Activated T-helper 9 cell treated with anti-CD3 and anti-CD28 coated beads, Interleukin-2, amount 50 U/mL, for 16 hours (primary cell): ENCODE measurements around the gene CNPPD1.
"Not testable (repeated sequence)": the region's sequence is repeated elsewhere in the genome, so short reads cannot be mapped to it uniquely, and the experiment has no call there.

Source experiments
- DNase-seq: peaks from one replicate; pipeline ENCODE4 v3.0.0-alpha.2; 2020; ENCODE audit warnings: low read depth

The CNPPD1 gene

GRCh38 chr2:219207884-219208740 lies 31.4 kb upstream of the CNPPD1 start:
- DNase-seq, result no peak

GRCh38 chr2:219207134-219207883 lies 30.6 kb upstream of the CNPPD1 start:
- no peak for DNase-seq

DNA sequence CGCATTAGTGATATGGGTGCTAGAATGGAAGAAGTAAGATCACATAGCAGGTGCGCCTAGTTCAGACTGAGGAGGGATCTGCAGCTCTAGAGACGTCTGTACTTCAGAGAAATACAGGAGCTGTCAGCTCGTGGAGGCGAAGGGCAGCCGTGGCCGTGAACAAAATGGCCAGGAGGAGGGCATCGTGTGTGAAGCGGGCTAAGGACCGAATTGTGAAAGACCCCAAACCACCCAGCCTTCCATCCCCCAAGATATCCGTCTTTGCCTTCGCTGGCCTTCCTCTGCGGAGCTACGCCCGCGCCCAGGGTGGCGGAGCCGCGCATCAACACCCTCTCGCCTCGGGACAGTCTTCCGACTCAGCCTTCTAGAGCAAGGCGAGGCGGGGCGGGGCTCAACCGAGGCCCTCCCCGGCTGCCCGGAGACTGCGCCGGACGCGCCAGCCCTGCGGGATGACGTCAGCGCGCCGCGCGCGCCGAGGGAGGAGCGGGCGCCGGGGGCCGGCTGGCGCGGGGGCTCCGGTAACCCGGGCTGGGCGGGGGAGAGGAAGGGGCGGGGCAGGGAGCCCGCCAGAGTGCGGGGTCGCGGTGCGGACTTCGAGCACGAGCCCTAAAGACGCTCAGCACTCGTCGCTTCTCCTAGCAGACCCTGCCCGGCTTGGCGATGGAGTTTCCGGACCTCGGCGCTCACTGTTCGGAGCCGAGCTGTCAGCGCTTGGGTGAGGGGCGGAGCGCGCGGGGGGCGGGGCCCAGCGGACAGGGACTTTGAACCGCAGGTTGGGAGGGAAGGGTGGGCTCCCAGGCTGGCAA lies 29.8 kb upstream of the CNPPD1 start, which contains the start of gene ZFAND2B:
Gene ZFAND2B, plus strand, starts transcription at position 455 of the 806 bp plus-strand sequence. Its CDS starts 206 bp downstream, at position 661.
- peak; percentile 94 for DNase-seq

- no peak for DNase-seq
Observed at GRCh38 chr2:219205981-219206327, 29.2 kb upstream of the CNPPD1 start.

DNA sequence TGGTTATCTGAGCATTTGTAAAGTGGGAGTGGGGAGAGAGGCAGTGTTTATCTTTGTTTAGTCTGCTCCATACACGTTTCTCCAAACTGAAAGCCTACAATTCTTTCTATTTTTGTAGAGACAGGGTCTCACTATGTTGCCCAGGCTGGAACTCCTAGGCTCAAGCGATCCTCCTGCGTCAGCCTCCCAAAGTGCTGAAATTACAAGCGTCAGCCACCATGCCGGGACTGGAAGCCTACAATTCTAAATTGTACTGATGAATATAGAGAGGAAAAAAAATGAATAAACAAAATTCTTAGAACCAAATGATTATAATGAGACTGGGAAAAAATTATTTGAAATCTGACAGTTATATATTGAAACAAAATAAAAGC lies 28.4 kb upstream of the CNPPD1 start:
- no peak for DNase-seq

DNA sequence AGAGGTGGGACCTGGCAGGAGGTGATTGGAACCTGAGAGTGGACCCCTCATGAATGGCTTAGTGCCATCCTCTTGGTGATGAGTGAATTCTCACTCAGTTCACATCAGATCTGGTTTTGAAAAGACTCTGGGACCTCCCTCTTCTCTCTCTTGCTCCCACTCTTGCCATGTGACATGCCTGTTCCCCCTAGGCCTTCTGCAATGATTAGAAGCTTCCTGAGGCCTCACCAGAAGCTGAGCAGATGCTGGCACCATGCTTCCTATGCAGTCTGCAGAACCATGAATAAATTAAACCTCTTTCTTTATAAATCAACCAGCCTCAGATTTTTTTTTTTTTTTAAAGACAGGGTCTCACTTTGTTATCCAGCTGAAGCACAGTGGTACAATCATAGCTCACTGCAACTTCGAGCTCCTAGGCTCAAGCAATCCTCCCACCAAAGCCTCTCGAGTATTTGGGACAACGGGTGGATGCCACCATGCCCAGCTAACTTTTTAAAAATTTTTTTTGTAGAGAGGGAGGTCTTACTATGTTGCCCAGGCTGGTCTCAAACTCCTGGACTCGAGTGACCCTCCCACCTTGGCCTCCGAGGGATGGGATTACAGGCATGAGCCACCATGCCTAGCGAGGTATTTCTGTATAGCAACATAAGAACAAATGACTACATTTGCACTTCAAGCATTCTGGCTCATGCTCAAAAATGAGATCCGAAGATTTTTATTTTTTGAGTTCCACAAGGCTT lies 27.9 kb upstream of the CNPPD1 start:
- no peak for DNase-seq

DNA sequence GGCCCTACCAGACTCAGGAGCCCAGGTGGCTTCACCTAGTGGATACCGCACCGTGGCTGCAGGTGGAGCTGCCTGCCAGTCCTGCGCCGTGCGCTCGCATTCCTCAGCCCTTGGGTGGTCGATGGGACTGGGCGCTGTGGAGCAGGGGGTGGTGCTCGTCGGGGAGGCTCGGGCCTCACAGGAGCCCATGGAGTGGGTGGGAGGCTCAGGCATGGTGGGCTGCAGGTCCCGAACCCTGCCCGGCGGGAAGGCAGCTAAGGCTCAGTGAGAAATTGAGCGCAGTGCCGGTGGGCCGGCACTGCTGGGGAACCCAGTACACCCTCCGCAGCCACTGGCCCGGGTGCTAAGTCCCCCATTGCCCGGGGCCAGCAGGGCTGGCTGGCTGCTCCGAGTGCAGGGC lies 24.6 kb upstream of the CNPPD1 start:
- DNase-seq, result not testable (repeated sequence)

DNA sequence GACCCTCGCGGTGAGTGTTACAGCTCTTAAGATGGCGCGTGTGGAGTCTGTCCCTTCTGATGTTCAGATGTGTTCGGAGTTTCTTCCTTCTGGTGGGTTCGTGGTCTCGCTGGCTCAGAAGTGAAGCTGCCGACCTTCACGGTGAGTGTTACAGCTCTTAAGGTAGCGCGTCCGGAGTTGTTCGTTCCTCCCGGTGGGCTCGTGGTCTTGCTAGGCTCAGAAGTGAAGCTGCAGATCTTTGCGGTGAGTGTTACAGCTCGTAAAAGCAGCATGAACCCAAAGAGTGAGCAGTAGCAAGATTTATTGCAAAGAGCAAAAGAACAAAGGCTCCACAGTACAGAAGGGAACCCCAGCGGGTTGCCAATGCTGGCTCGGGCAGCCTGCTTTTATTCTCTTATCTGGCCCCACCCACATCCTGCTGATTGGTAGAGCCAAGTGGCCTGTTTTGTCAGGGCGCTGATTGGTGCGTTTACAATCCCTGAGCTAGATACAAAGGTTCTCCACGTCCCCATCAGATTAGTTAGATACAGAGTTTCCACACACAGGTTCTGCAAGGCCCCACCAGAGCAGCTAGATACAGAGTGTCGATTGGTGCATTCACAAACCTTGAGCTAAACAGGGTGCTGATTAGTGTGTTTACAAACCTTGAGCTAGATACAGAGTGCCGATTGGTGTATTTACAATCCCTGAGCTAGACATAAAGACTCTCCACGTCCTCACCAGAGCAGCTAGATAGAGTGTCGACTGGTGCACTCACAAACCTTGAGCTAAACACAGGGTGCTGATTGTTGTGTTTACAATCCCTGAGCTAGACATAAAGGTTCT lies 24.0 kb upstream of the CNPPD1 start:
- not testable (repeated sequence) for DNase-seq

DNA sequence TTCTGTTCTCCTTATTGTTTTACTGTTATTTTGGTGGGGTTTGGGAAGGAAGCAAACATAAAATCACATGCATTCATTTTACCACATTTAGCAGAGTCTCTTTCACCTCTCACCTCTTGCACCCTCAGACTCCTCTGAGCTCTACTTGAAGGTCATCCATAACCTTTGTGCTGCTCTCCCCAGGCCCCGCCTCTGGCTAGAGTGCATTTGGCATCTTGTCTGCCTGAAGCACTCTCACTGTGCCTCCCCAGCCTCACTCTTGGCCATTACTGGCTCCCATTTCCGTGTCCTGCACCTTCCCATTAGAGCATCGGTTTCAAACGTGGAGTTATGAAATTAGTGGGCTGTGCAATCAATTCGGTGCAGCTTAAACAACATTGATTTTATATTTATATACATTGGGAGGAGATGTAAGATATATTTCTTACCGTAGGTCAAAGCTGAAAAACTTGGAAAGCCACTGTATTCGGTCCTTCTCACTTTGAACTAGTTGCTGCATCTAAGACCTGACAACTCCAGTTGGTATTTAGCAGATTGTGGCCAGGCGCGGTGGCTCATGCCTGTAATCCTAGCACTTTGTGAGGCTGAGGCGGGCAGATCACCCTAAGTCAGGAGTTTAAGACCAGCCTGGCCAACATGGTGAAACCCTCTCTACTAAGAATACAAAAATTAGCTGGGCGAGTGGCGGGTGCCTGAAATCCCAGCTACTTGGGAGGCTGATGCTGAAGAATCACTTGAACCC lies 22.9 kb upstream of the CNPPD1 start:
- no peak for DNase-seq

GRCh38 chr2:219198974-219199373 lies 22.2 kb upstream of the CNPPD1 start:
- DNase-seq, result no peak

DNA sequence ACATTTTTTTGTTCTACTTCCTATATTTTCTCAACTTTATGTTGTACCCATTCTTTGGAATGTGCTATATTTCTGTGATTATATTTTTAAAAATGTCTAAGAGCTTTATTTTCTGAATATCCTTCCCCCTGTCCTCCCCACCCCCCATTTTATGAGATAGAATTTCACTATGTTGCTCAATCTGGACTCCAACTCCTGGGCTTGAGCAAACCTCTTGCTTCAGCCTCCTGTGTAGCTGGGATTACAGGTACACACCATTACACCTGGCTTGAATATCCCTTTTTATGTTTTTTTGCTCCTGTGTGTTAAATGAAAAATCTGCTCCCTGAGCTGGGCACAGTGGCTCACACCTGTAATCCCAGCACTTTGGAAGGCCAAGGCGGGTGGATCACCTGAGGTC lies 20.7 kb upstream of the CNPPD1 start:
- DNase-seq, result no peak

- DNase-seq, result no peak
Observed at GRCh38 chr2:219186754-219187456, 10.2 kb upstream of the CNPPD1 start.

GRCh38 chr2:219184121-219184520 lies 7.4 kb upstream of the CNPPD1 start:
- DNase-seq, result no peak

GRCh38 chr2:219183151-219183772 lies 6.5 kb upstream of the CNPPD1 start:
- no peak for DNase-seq

DNA sequence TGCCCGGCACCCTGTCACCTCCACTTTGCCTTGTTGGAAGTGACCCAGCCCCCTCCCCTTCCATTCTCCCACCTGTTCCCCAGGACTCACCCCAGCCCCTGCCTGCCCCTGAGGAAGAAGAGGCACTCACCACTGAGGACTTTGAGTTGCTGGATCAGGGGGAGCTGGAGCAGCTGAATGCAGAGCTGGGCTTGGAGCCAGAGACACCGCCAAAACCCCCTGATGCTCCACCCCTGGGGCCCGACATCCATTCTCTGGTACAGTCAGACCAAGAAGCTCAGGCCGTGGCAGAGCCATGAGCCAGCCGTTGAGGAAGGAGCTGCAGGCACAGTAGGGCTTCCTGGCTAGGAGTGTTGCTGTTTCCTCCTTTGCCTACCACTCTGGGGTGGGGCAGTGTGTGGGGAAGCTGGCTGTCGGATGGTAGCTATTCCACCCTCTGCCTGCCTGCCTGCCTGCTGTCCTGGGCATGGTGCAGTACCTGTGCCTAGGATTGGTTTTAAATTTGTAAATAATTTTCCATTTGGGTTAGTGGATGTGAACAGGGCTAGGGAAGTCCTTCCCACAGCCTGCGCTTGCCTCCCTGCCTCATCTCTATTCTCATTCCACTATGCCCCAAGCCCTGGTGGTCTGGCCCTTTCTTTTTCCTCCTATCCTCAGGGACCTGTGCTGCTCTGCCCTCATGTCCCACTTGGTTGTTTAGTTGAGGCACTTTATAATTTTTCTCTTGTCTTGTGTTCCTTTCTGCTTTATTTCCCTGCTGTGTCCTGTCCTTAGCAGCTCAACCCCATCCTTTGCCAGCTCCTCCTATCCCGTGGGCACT lies 5.8 kb upstream of the CNPPD1 start:
- DNase-seq, result no peak

DNA sequence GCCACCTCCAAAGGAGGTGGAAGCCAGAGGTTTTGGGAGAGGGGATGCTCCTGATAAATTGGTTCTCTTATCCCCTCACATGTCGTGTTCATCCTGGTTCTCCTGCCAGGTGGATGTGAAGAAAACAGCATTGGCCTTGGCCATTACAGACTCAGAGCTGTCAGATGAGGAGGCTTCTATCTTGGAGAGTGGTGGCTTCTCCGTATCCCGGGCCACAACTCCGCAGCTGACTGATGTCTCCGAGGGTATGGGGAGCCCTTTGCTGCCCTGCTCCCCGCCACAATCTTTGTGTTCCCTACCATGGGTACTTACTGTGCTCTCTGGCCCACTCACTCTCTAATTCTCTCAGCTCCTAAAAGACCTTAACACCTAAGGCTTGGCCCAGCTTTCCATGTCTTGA lies 4.8 kb upstream of the CNPPD1 start:
- no peak for DNase-seq

- DNase-seq, result no peak
Observed at GRCh38 chr2:219180961-219181360, 4.2 kb upstream of the CNPPD1 start.
